GM23338 (cell line): ENCODE data around the gene POU3F1. TPM values are rescaled to one million over a fixed set of nuclear protein-coding genes. Genes with fewer than 3 reads are reported as not detected.

Experiments used
- ATAC-seq: fragments of 200-7000 bp; cut with Tn5 transposase; 3 replicates; pipeline ENCODE4 v1.9.1; 2020
- DNase-seq: peaks from one replicate; pipeline ENCODE4 v3.0.0-alpha.2; 2015; ENCODE audit warnings: low spot score
- H2AFZ ChIP-seq: fragments of 200-600 bp; sonication (generic); 2 replicates; pipeline ENCODE4 v1.8.0; 2016; ENCODE audit warnings: antibody characterized with exemption, mild to moderate bottlenecking, moderate library complexity
- H3F3A ChIP-seq: fragments of 200-600 bp; sonication (generic); replicated peaks from 2 replicates; pipeline ENCODE4 v1.8.0; 2017; ENCODE audit warnings: antibody characterized with exemption, mixed run types, low read depth
- H3K27ac ChIP-seq: fragments of 200-600 bp; sonication (generic); 2 replicates; pipeline ENCODE4 v1.6.1; 2016; ENCODE audit warnings: low read depth
- H3K27me3 ChIP-seq: fragments of 200-600 bp; sonication (generic); 2 replicates; pipeline ENCODE4 v1.8.0; 2016; ENCODE audit warnings: mild to moderate bottlenecking, mixed run types, moderate library complexity; ENCODE audit not compliant: insufficient read depth
- H3K36me3 ChIP-seq: fragments of 200-600 bp; sonication (generic); 2 replicates; pipeline ENCODE4 v1.8.0; 2016; ENCODE audit warnings: mild to moderate bottlenecking; ENCODE audit not compliant: insufficient read depth
- H3K4me1 ChIP-seq: fragments of 200-600 bp; sonication (generic); 2 replicates; pipeline ENCODE4 v1.8.0; 2016; ENCODE audit warnings: mild to moderate bottlenecking, moderate library complexity; ENCODE audit not compliant: insufficient read depth
- H3K4me2 ChIP-seq: fragments of 200-600 bp; sonication (generic); 2 replicates; pipeline ENCODE4 v1.7.1; 2017; ENCODE audit warnings: mixed run types
- H3K4me3 ChIP-seq: fragments of 200-600 bp; sonication (generic); 2 replicates; pipeline ENCODE4 v1.6.1; 2016; ENCODE audit warnings: mixed run types
- H3K79me2 ChIP-seq: fragments of 200-600 bp; sonication (generic); replicated peaks from 2 replicates; pipeline ENCODE4 v1.8.0; 2017; ENCODE audit warnings: mild to moderate bottlenecking; ENCODE audit not compliant: insufficient read depth
- H3K9me2 ChIP-seq: fragments of 200-600 bp; sonication (generic); 2 replicates; pipeline ENCODE4 v1.8.0; 2017; ENCODE audit not compliant: insufficient read depth
- H4K20me1 ChIP-seq: fragments of 200-600 bp; sonication (generic); replicated peaks from 2 replicates; pipeline ENCODE4 v1.8.0; 2017; ENCODE audit warnings: mild to moderate bottlenecking; ENCODE audit not compliant: insufficient read depth
- H3K27ac Mint-ChIP-seq: 2 replicates; pipeline ENCODE4 v1.8.0; 2020; ENCODE audit warnings: inconsistent platforms, mild to moderate bottlenecking, moderate library complexity, mixed read lengths
- H3K27me3 Mint-ChIP-seq: 3 replicates; pipeline ENCODE4 v1.8.0; 2022; ENCODE audit warnings: low read depth, mild to moderate bottlenecking, moderate library complexity, mixed read lengths, inconsistent platforms; ENCODE audit not compliant: insufficient read depth, poor library complexity
- H3K36me3 Mint-ChIP-seq: 3 replicates; pipeline ENCODE4 v1.8.0; 2021; ENCODE audit warnings: low read depth, mild to moderate bottlenecking, inconsistent platforms, moderate library complexity, mixed read lengths
- H3K4me1 Mint-ChIP-seq: 3 replicates; pipeline ENCODE4 v1.8.0; 2020; ENCODE audit warnings: mild to moderate bottlenecking, inconsistent platforms, mixed read lengths
- H3K4me3 Mint-ChIP-seq: 3 replicates; pipeline ENCODE4 v1.8.0; 2021; ENCODE audit warnings: moderate library complexity, mild to moderate bottlenecking, inconsistent platforms, mixed read lengths
- H3K9me3 Mint-ChIP-seq: 3 replicates; pipeline ENCODE4 v1.8.0; 2020; ENCODE audit warnings: moderate library complexity, mild to moderate bottlenecking, inconsistent platforms, mixed read lengths
- CREB1 ChIP-seq: fragments of 250-450 bp; sonication (Bioruptor Pico); IDR thresholded peaks from 2 replicates; pipeline ENCODE4 v1.5.0; 2020; ENCODE audit warnings: low read depth, mild to moderate bottlenecking, moderate library complexity
- CTCF ChIP-seq, 2 experiments: fragments of 200-600 bp in 1 of 2; sonication (generic) in 1 of 2; conservative IDR thresholded peaks; 2 replicates each; pipeline versions ENCODE4 v1.5.1 to v1.6.1; 2016 to 2017; ENCODE audit warnings: antibody characterized with exemption in 2 of 2, low read depth in 2 of 2, mild to moderate bottlenecking in 2 of 2, moderate library complexity in 1 of 2
- EZH2 ChIP-seq: fragments of 200-600 bp; sonication (generic); IDR thresholded peaks from one replicate; pipeline ENCODE4 v1.8.0; 2017; ENCODE audit warnings: antibody characterized with exemption, mild to moderate bottlenecking, low read depth; ENCODE audit not compliant: unreplicated experiment
- EZH2phosphoT487 ChIP-seq: fragments of 200-600 bp; sonication (generic); IDR thresholded peaks from one replicate; pipeline ENCODE4 v1.8.1; 2018; ENCODE audit warnings: antibody characterized with exemption; ENCODE audit not compliant: unreplicated experiment
- JUNB ChIP-seq: IDR thresholded peaks from one replicate; pipeline ENCODE4 v1.6.1; 2016; ENCODE audit warnings: antibody characterized with exemption; ENCODE audit not compliant: unreplicated experiment
- NANOG ChIP-seq: IDR thresholded peaks from 2 replicates; pipeline ENCODE4 v1.6.1; 2016; ENCODE audit warnings: antibody characterized with exemption, borderline replicate concordance
- POLR2AphosphoS5 ChIP-seq: IDR thresholded peaks from 2 replicates; pipeline ENCODE4 v1.6.1; 2016; ENCODE audit warnings: antibody characterized with exemption, low read depth
- STAT1 ChIP-seq: IDR thresholded peaks from one replicate; pipeline ENCODE4 v1.6.1; 2016; ENCODE audit warnings: antibody characterized with exemption; ENCODE audit not compliant: unreplicated experiment
- ZNF114 ChIP-seq: fragments of 250-450 bp; sonication (Bioruptor Pico); IDR thresholded peaks from 2 replicates; pipeline ENCODE4 v1.5.0; 2020; ENCODE audit warnings: mild to moderate bottlenecking, moderate library complexity
- ZNF331 ChIP-seq: fragments of 250-450 bp; sonication (Bioruptor Pico); IDR thresholded peaks from 2 replicates; pipeline ENCODE4 v1.5.0; 2020; ENCODE audit warnings: low read depth, mild to moderate bottlenecking, moderate library complexity
- ZNF462 ChIP-seq: fragments of 250-450 bp; sonication (Bioruptor Pico); IDR thresholded peaks from 2 replicates; pipeline ENCODE4 v1.5.0; 2020; ENCODE audit warnings: mild to moderate bottlenecking, moderate library complexity
- polyA plus RNA-seq: library from polyadenylated mRNA; unstranded; fragments of >200 nt; fragmentation: Nextera tagmentation; extraction: Ambion mirVana; gene quantifications from 2 replicates; pipeline ENCODE4 v1.2.1, GENCODE V29; 2016
- total RNA-seq: library from RNA; depleted of rRNA; stranded (reverse); fragments of >200 nt; shearing (Covaris generic); gene quantifications from 2 replicates; pipeline ENCODE4 v1.2.3, GENCODE V29; 2014
- TF ChIP-seq, protein P1 (sequence below): IDR thresholded peaks from one replicate; pipeline ENCODE4 v1.6.1; 2018; ENCODE audit warnings: antibody characterized with exemption; ENCODE audit not compliant: unreplicated experiment
- TF ChIP-seq, protein P2 (sequence below): IDR thresholded peaks from 2 replicates; pipeline ENCODE4 v1.6.1; 2016; ENCODE audit warnings: antibody characterized with exemption

The POU3F1 gene
- total and polyA plus RNA-seq, 2 experiments from 2014 or later, result 3.6 to 11.5 TPM

GRCh38 chr1:38025664-38026063, 20.9 kb downstream of the POU3F1 start:
- Histone ChIP-seq H3K79me2 (peaks cover 4% of the 10 kb centered on the region), H3K4me1 (peaks cover 32% of the 10 kb centered on the region), H2AFZ (no peak overlapping the region), H3K9me2 (no peaks in the 10 kb centered on the region), H3K4me3 (no peak overlapping the region), H3K4me2 (no peak overlapping the region), H4K20me1 (peaks cover 5% of the 10 kb centered on the region; the same call in 1 of the 2 replicates), H3K27me3 (no peaks in the 10 kb centered on the region), H3K27ac (no peak overlapping the region; the same call in 1 of the 2 replicates), H3F3A (peaks cover 36% of the 10 kb centered on the region), H3K36me3 (peaks cover 42% of the 10 kb centered on the region)
- DNase-seq (no peak), ATAC-seq (no peak)
- Mint-ChIP-seq H3K9me3 (no peaks in the 10 kb centered on the region; the same call in 2 of the 3 replicates), H3K36me3 (peaks cover 50% of the 10 kb centered on the region), H3K4me3 (no peak overlapping the region), H3K4me1 (peaks cover 46% of the 10 kb centered on the region), H3K27ac (peak overlapping the region; percentile 76; the same call in 1 of the 2 replicates), H3K27me3 (peaks cover 11% of the 10 kb centered on the region)
- TF ChIP-seq CREB1 (CRISPR knock-in tag) (no peak), EZH2 (no peak), ZNF462 (no peak), STAT1 (no peak), JUNB (no peak), NANOG (no peak), POLR2AphosphoS5 (no peak), ZNF114 (no peak), ZNF331 (CRISPR knock-in tag) (no peak), CTCF (conservative IDR thresholded peaks at IDR 0.05; ENCODE audit: low read depth in 2 of 2) (no peak), EZH2phosphoT487 (no peak)
- TF ChIP-seq, protein P1, sequence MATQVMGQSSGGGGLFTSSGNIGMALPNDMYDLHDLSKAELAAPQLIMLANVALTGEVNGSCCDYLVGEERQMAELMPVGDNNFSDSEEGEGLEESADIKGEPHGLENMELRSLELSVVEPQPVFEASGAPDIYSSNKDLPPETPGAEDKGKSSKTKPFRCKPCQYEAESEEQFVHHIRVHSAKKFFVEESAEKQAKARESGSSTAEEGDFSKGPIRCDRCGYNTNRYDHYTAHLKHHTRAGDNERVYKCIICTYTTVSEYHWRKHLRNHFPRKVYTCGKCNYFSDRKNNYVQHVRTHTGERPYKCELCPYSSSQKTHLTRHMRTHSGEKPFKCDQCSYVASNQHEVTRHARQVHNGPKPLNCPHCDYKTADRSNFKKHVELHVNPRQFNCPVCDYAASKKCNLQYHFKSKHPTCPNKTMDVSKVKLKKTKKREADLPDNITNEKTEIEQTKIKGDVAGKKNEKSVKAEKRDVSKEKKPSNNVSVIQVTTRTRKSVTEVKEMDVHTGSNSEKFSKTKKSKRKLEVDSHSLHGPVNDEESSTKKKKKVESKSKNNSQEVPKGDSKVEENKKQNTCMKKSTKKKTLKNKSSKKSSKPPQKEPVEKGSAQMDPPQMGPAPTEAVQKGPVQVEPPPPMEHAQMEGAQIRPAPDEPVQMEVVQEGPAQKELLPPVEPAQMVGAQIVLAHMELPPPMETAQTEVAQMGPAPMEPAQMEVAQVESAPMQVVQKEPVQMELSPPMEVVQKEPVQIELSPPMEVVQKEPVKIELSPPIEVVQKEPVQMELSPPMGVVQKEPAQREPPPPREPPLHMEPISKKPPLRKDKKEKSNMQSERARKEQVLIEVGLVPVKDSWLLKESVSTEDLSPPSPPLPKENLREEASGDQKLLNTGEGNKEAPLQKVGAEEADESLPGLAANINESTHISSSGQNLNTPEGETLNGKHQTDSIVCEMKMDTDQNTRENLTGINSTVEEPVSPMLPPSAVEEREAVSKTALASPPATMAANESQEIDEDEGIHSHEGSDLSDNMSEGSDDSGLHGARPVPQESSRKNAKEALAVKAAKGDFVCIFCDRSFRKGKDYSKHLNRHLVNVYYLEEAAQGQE, result no peak
- TF ChIP-seq, protein P2, sequence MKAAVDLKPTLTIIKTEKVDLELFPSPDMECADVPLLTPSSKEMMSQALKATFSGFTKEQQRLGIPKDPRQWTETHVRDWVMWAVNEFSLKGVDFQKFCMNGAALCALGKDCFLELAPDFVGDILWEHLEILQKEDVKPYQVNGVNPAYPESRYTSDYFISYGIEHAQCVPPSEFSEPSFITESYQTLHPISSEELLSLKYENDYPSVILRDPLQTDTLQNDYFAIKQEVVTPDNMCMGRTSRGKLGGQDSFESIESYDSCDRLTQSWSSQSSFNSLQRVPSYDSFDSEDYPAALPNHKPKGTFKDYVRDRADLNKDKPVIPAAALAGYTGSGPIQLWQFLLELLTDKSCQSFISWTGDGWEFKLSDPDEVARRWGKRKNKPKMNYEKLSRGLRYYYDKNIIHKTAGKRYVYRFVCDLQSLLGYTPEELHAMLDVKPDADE, result no peak
